Sigmoid colon (tissue), 4 donors: Measurements from ENCODE around the gene RHOH.

ENCODE experiments used
- EP300 ChIP-seq, 4 donors: sonication (generic); formaldehyde crosslinking; IDR thresholded peaks; one replicate each; pipeline ENCODE4 v1.6.1; 2017; ENCODE audit warnings: antibody characterized with exemption in 4 of 4
- POLR2A ChIP-seq, 2 donors: fragments of 450-650 bp; IDR thresholded peaks; one replicate each; pipeline ENCODE4 v1.6.1; 2016; ENCODE audit warnings: antibody characterized with exemption in 2 of 2, mild to moderate bottlenecking in 2 of 2, moderate library complexity in 2 of 2
- POLR2AphosphoS5 ChIP-seq, 4 donors: sonication (generic); formaldehyde crosslinking; IDR thresholded peaks; one replicate each; pipeline ENCODE4 v1.6.1; 2017; ENCODE audit warnings: antibody characterized with exemption in 4 of 4
- TF ChIP-seq, protein P1 (sequence below), 4 experiments: fragments of 450-650 bp in 3 of 4; fragments of 200-600 bp in 1 of 4; IDR thresholded peaks; one replicate each; pipeline ENCODE4 v1.5.1; 2016 to 2019; ENCODE audit warnings: antibody characterized with exemption in 4 of 4, mild to moderate bottlenecking in 3 of 4, moderate library complexity in 2 of 4

DNA sequence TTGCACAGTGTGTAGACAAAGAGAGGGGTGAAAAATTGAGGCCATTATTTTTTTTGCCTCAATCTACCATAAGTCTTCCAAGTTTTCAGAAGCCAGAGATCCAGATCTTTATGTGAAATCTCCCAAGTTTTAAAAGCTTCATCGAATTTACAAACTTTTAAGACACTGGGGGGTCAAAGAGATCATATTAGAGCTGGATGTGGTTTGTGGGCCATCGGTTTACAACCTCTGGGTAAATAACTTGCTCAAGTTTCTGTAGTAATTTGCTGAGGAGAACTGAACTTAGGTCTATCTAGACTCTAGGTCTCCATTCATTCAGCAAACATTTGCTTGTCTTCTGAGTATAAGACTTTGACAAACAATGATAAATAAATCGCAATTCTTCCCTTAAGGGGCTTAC, 84.3 kb downstream of the RHOH start:
- TF ChIP-seq, protein P1, sequence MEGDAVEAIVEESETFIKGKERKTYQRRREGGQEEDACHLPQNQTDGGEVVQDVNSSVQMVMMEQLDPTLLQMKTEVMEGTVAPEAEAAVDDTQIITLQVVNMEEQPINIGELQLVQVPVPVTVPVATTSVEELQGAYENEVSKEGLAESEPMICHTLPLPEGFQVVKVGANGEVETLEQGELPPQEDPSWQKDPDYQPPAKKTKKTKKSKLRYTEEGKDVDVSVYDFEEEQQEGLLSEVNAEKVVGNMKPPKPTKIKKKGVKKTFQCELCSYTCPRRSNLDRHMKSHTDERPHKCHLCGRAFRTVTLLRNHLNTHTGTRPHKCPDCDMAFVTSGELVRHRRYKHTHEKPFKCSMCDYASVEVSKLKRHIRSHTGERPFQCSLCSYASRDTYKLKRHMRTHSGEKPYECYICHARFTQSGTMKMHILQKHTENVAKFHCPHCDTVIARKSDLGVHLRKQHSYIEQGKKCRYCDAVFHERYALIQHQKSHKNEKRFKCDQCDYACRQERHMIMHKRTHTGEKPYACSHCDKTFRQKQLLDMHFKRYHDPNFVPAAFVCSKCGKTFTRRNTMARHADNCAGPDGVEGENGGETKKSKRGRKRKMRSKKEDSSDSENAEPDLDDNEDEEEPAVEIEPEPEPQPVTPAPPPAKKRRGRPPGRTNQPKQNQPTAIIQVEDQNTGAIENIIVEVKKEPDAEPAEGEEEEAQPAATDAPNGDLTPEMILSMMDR (IDR thresholded peaks at IDR 0.05), result no peak
- TF ChIP-seq POLR2A (IDR thresholded peaks at IDR 0.05) (no peak), POLR2AphosphoS5 (IDR thresholded peaks at IDR 0.05) (no peak), EP300 (IDR thresholded peaks at IDR 0.05) (no peak)
